PFSK-1 (cell line): Measurements from ENCODE around the gene YWHAB.

Source experiments
- FOXP2 ChIP-seq: optimal IDR thresholded peaks from 2 replicates; pipeline ENCODE3; 2011; ENCODE audit warnings: borderline replicate concordance, control low read depth, inconsistent platforms; ENCODE audit not compliant: insufficient read depth; ENCODE audit errors: extremely low read length, extremely low read depth
- POLR2AphosphoS5 ChIP-seq: IDR thresholded peaks from 2 replicates; pipeline ENCODE4 v1.6.1; 2012; ENCODE audit warnings: low read depth, mild to moderate bottlenecking, control low read depth, low read length, moderate library complexity
- SIN3A ChIP-seq: IDR thresholded peaks from 2 replicates; pipeline ENCODE4 v1.6.1; 2012; ENCODE audit warnings: mild to moderate bottlenecking, low read length, moderate library complexity, borderline replicate concordance; ENCODE audit not compliant: insufficient read depth
- TAF1 ChIP-seq: IDR thresholded peaks from 2 replicates; pipeline ENCODE4 v1.6.1; 2012; ENCODE audit warnings: low read length, control low read depth, borderline replicate concordance; ENCODE audit not compliant: insufficient read depth
- TF ChIP-seq, protein P1 (sequence below), 2 experiments: IDR thresholded peaks; 2 replicates each; pipeline versions ENCODE4 v1.6.1 to v1.8.0; 2011 to 2012; ENCODE audit warnings: low read depth in 2 of 2, low read length in 2 of 2, control low read depth in 1 of 2, inconsistent platforms in 1 of 2, mild to moderate bottlenecking in 1 of 2, moderate library complexity in 1 of 2; ENCODE audit not compliant: insufficient read depth in 1 of 2

DNA sequence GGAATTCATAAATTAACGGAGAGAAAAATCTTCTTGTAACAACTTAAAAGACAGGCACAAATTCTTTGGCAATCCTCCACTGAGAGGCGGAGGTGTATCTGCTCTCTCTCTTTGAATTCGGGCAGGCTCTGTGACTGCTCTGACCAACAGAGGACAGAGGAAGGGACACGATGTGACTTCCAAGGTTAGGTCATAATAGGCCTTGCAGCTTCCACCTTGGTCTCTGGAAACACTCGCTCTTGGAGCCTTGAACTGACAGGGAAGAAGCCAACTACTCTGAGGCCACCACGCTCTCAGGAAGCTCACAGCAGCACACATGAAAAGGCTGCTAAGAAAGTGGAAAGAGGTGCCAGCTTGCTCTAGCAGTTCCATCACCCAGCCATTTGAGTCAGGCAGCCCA lies 59.8 kb downstream of the YWHAB start:
- no peak for TF ChIP-seq POLR2AphosphoS5
- TF ChIP-seq, protein P1, sequence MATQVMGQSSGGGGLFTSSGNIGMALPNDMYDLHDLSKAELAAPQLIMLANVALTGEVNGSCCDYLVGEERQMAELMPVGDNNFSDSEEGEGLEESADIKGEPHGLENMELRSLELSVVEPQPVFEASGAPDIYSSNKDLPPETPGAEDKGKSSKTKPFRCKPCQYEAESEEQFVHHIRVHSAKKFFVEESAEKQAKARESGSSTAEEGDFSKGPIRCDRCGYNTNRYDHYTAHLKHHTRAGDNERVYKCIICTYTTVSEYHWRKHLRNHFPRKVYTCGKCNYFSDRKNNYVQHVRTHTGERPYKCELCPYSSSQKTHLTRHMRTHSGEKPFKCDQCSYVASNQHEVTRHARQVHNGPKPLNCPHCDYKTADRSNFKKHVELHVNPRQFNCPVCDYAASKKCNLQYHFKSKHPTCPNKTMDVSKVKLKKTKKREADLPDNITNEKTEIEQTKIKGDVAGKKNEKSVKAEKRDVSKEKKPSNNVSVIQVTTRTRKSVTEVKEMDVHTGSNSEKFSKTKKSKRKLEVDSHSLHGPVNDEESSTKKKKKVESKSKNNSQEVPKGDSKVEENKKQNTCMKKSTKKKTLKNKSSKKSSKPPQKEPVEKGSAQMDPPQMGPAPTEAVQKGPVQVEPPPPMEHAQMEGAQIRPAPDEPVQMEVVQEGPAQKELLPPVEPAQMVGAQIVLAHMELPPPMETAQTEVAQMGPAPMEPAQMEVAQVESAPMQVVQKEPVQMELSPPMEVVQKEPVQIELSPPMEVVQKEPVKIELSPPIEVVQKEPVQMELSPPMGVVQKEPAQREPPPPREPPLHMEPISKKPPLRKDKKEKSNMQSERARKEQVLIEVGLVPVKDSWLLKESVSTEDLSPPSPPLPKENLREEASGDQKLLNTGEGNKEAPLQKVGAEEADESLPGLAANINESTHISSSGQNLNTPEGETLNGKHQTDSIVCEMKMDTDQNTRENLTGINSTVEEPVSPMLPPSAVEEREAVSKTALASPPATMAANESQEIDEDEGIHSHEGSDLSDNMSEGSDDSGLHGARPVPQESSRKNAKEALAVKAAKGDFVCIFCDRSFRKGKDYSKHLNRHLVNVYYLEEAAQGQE (IDR thresholded peaks at IDR 0.05; ENCODE audit: insufficient read depth in 1 of 2, low read depth in 2 of 2, low read length in 2 of 2): no peak
- TF ChIP-seq TAF1: no peak
- no peak for TF ChIP-seq SIN3A
- no peak for TF ChIP-seq FOXP2
